GM12878 (cell line): ENCODE results near the gene ULK4. TPM values are rescaled to one million over a fixed set of nuclear protein-coding genes. Genes with fewer than 3 reads are reported as not detected.

Experiments used
- ATAC-seq: fragments of 200-7000 bp; cut with Tn5 transposase; 3 replicates; pipeline ENCODE4 v1.9.1; 2020; ENCODE audit warnings: mild to moderate bottlenecking, moderate library complexity
- BruUV-seq: library from RNA; stranded (reverse); fragments of 400-500 nt; replicated peaks from 2 replicates; lab custom pipeline; 2021; lab: Mats Ljungman, UMichigan
- CTCF ChIA-PET: fragments of 300-600 bp; sonication (Branson Sonifier 250); formaldehyde crosslinking; extraction: SDS; loops from one replicate; lab custom pipeline; 2021; ENCODE audit warnings: inconsistent platforms; lab: Yijun Ruan, JAX
- POLR2A ChIA-PET: fragments of 350-600 bp; formaldehyde crosslinking; extraction: SDS; loops from one replicate; lab custom pipeline; 2021; ENCODE audit warnings: inconsistent platforms; lab: Charles Lee
- RAD21 ChIA-PET: fragments of 300-600 bp; sonication (Branson Sonifier 250); formaldehyde crosslinking; loops from one replicate; lab custom pipeline; 2023; ENCODE audit warnings: antibody characterized with exemption; ENCODE audit not compliant: unreplicated experiment; lab: Charles Lee
- SMC1A ChIA-PET: fragments of 300-600 bp; sonication (Branson Sonifier 250); formaldehyde crosslinking; loops from one replicate; lab custom pipeline; 2023; ENCODE audit not compliant: unreplicated experiment, uncharacterized antibody; lab: Charles Lee
- DNase-seq: peaks from one replicate; pipeline ENCODE4 v3.0.0-alpha.2; 2011; ENCODE audit warnings: low read depth, low spot score
- FAIRE-seq: peaks from 3 replicates; lab custom pipeline; 2011; peaks lifted over from hg19 to GRCh38; lab: Jason Lieb, UNC
- H2AFZ ChIP-seq: 2 replicates; pipeline ENCODE4 v1.6.0; 2011; ENCODE audit warnings: low read depth, low read length, control low read depth; ENCODE audit not compliant: control insufficient read depth
- H3K27ac ChIP-seq: 2 replicates; pipeline ENCODE4 v1.5.1; 2011; ENCODE audit warnings: control low read depth; ENCODE audit not compliant: control insufficient read depth, insufficient read depth
- H3K27me3 ChIP-seq, 2 experiments: replicated peaks in 1 of 2; 2 replicates each; pipeline versions ENCODE4 v1.6.0 to v1.6.1; 2011; ENCODE audit warnings: low read length in 1 of 2; ENCODE audit not compliant: control insufficient read depth in 2 of 2, insufficient read depth in 2 of 2
- H3K36me3 ChIP-seq, 2 experiments: 2 replicates each; pipeline ENCODE4 v1.5.1; 2011; ENCODE audit warnings: low read length in 1 of 2; ENCODE audit not compliant: control insufficient read depth in 2 of 2, insufficient read depth in 2 of 2
- H3K4me1 ChIP-seq: 2 replicates; pipeline ENCODE4 v1.6.1; 2011; ENCODE audit warnings: mild to moderate bottlenecking, low read length, moderate library complexity, mixed read lengths; ENCODE audit not compliant: control insufficient read depth, insufficient read depth
- H3K4me2 ChIP-seq: 2 replicates; pipeline ENCODE4 v1.6.0; 2011; ENCODE audit warnings: control low read depth; ENCODE audit not compliant: control insufficient read depth, insufficient read depth
- H3K4me3 ChIP-seq: fragments of 200-600 bp; sonication (generic); 2 replicates; pipeline ENCODE4 v1.5.1; 2016
- H3K79me2 ChIP-seq: 2 replicates; pipeline ENCODE4 v1.6.0; 2011; ENCODE audit warnings: low read length; ENCODE audit not compliant: control insufficient read depth, insufficient read depth
- H3K9ac ChIP-seq: 2 replicates; pipeline ENCODE4 v1.8.0; 2011; ENCODE audit warnings: low read length, control low read depth, mixed read lengths; ENCODE audit not compliant: control insufficient read depth, insufficient read depth
- H3K9me3 ChIP-seq: replicated peaks from 3 replicates; pipeline ENCODE4 v1.5.1; 2011; ENCODE audit warnings: mild to moderate bottlenecking, low read length; ENCODE audit not compliant: control insufficient read depth, insufficient read depth
- H4K20me1 ChIP-seq: 2 replicates; pipeline ENCODE4 v1.6.0; 2011; ENCODE audit not compliant: control insufficient read depth, insufficient read depth
- BRCA1 ChIP-seq: IDR thresholded peaks from 2 replicates; pipeline ENCODE4 v1.6.1; 2011; ENCODE audit warnings: low read depth, low read length, improper control_type of control experiment
- ESRRA ChIP-seq: IDR thresholded peaks from 2 replicates; pipeline ENCODE4 v1.6.1; 2012; ENCODE audit warnings: mild to moderate bottlenecking, low read length, improper control_type of control experiment
- IKZF1 ChIP-seq: fragments of 450-650 bp; conservative IDR thresholded peaks from 2 replicates; pipeline ENCODE4 v1.6.1; 2017; ENCODE audit warnings: antibody characterized with exemption, mild to moderate bottlenecking
- KDM1A ChIP-seq: fragments of 200-600 bp; sonication (generic); IDR thresholded peaks from 2 replicates; pipeline ENCODE4 v1.6.1; 2016; ENCODE audit warnings: borderline replicate concordance
- PAX8 ChIP-seq: fragments of 450-650 bp; IDR thresholded peaks from 2 replicates; pipeline ENCODE4 v1.6.1; 2017; ENCODE audit warnings: mild to moderate bottlenecking, moderate library complexity
- RAD51 ChIP-seq: fragments of 450-650 bp; IDR thresholded peaks from 2 replicates; pipeline ENCODE4 v1.6.1; 2016; ENCODE audit warnings: moderate library complexity, mild to moderate bottlenecking, inconsistent platforms
- RFX5 ChIP-seq: IDR thresholded peaks from 2 replicates; pipeline ENCODE4 v1.6.1; 2011; ENCODE audit warnings: low read depth, low read length, improper control_type of control experiment
- SMARCA5 ChIP-seq: fragments of 450-650 bp; IDR thresholded peaks from 2 replicates; pipeline ENCODE4 v1.6.1; 2017; ENCODE audit warnings: mild to moderate bottlenecking
- SP1 ChIP-seq: IDR thresholded peaks from one replicate; pipeline ENCODE4 v1.6.1; 2011; ENCODE audit warnings: low read depth, low read length
- ZBED1 ChIP-seq: IDR thresholded peaks from 2 replicates; pipeline ENCODE4 v1.6.1; 2016; ENCODE audit warnings: borderline replicate concordance
- WGBS: methylation state at CpG from one replicate; pipeline ENCODE4 v1.1.6; 2016; ENCODE audit warnings: low lambda C conversion rate; ENCODE audit not compliant: insufficient replicate concordance, insufficient coverage; ENCODE audit errors: missing lambda C conversion rate; 5-methylcytosine and 5-hydroxymethylcytosine counted together
- in situ Hi-C: fragments of 300-500 bp; cut with MboI; formaldehyde crosslinking; loops from 9 replicates; pipeline ENCODE4 v1.14.3; 2018; ENCODE audit warnings: mixed read lengths
- intact Hi-C: fragments of 100-400 bp; cut with micrococcal nuclease; formaldehyde crosslinking; loops from one replicate; pipeline ENCODE4 v1.14.2; 2022; ENCODE audit not compliant: unreplicated experiment
- polyA plus RNA-seq, 11 experiments: library from polyadenylated mRNA; depleted of rRNA in 4 of 11; unstranded in 6 of 11; stranded (reverse) in 5 of 11; fragments of >200 nt; fragmentation: Nextera tagmentation in 4 of 11; fragmentation: Illumina TruSeq in 1 of 11; extraction: Ambion mirVana in 4 of 11; extraction: Trizol in 1 of 11; gene quantifications; 1 replicate in 1 of 11; 2 replicates in 10 of 11; pipeline versions ENCODE4 v1.2.1 to v1.2.3, GENCODE V29; 2011 to 2016; ENCODE audit warnings: inconsistent platforms in 2 of 11, missing spikeins in 2 of 11, low read depth in 1 of 11
- total RNA-seq, 4 experiments: library from RNA; depleted of rRNA in 3 of 4; stranded (reverse); fragments of >200 nt in 3 of 4; fragmentation: Illumina TruSeq in 1 of 4; extraction: Trizol in 1 of 4; gene quantifications; 2 replicates each; pipeline versions ENCODE4 v1.2.1 to v1.2.3, GENCODE V29; 2013 to 2021
- TF ChIP-seq, protein P1 (sequence below): fragments of 450-650 bp; conservative IDR thresholded peaks from 2 replicates; pipeline ENCODE4 v1.6.1; 2017; ENCODE audit warnings: mild to moderate bottlenecking, moderate library complexity
- TF ChIP-seq, protein P2 (sequence below): fragments of 450-650 bp; IDR thresholded peaks from 2 replicates; pipeline ENCODE4 v1.6.1; 2016; ENCODE audit warnings: mild to moderate bottlenecking, moderate library complexity, borderline replicate concordance
- TF ChIP-seq, protein P3 (sequence below): fragments of 450-650 bp; IDR thresholded peaks from 2 replicates; pipeline ENCODE4 v1.6.1; 2016; ENCODE audit warnings: mild to moderate bottlenecking
- TF ChIP-seq, protein P4 (sequence below): IDR thresholded peaks from 2 replicates; pipeline ENCODE4 v1.6.1; 2012; ENCODE audit warnings: low read length, inconsistent platforms
- TF ChIP-seq, protein P5 (sequence below): fragments of 450-650 bp; IDR thresholded peaks from 2 replicates; pipeline ENCODE4 v1.6.1; 2017; ENCODE audit warnings: low read depth, mild to moderate bottlenecking, moderate library complexity

Gene ULK4
- total and polyA plus RNA-seq, 10 of the 15 experiments (the other 5 are each of a cell fraction or from before 2014, with no cell fraction given) = 3.5 to 7.6 (median 6.3) TPM

DNA sequence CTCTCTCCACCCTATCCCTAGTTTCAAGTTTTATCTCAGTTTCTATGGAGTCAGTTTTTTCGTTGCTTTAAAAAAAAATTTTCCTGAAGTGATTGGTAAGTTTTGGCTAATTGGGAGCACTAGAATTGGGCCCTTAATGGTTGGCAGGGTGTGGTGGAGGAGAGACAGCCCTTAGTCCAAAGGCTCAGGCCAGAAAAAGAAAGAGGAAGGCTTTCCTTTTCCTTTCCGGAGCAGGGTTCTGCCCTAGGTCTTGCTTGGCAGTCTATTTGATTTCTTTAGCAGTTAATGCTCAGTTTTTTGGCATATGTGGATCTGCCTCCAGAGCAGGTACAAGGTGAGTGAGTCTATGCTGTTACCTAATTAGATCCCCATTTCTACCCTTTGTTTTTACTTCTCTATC, 739.9 kb downstream of the ULK4 start:
- SMC1A ChIA-PET = interaction anchor here (0.8 to 1.0 kb wide), 3 partner anchors 11 to 30 kb away, joined by 3 read pairs; no protein-coding TSS in a partner anchor
- DNase-seq (no peak), FAIRE-seq (no peak), ATAC-seq (no peak; the same call in 2 of the 3 replicates)
- Histone ChIP-seq H3K9me3 (no peaks in the 10 kb centered on the region), H2AFZ (no peak overlapping the region), H3K36me3 (peaks cover 8 to 18% of the 10 kb centered on the region in 2 experiments), H3K27me3 (no peaks in the 10 kb centered on the region), H3K4me3 (no peak overlapping the region), H3K9ac (no peak overlapping the region), H3K79me2 (peaks cover 58% of the 10 kb centered on the region), H3K4me2 (no peak overlapping the region), H3K27ac (no peak overlapping the region), H4K20me1 (peaks cover 2% of the 10 kb centered on the region), H3K4me1 (no peaks in the 10 kb centered on the region)
- intact Hi-C loops (no loop called here), in situ Hi-C loops (no loop called here)
- POLR2A ChIA-PET = no interaction called here
- CTCF ChIA-PET = no interaction called here
- BruUV-seq = no TSS peak
- RAD21 ChIA-PET = no interaction called here
- 39% methylated on average over 2 of the region's 2 CpGs for WGBS
- TF ChIP-seq KDM1A = no peak
- no peak for TF ChIP-seq SP1
- TF ChIP-seq RFX5 = no peak
- TF ChIP-seq, protein P1, sequence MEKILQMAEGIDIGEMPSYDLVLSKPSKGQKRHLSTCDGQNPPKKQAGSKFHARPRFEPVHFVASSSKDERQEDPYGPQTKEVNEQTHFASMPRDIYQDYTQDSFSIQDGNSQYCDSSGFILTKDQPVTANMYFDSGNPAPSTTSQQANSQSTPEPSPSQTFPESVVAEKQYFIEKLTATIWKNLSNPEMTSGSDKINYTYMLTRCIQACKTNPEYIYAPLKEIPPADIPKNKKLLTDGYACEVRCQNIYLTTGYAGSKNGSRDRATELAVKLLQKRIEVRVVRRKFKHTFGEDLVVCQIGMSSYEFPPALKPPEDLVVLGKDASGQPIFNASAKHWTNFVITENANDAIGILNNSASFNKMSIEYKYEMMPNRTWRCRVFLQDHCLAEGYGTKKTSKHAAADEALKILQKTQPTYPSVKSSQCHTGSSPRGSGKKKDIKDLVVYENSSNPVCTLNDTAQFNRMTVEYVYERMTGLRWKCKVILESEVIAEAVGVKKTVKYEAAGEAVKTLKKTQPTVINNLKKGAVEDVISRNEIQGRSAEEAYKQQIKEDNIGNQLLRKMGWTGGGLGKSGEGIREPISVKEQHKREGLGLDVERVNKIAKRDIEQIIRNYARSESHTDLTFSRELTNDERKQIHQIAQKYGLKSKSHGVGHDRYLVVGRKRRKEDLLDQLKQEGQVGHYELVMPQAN = no peak
- TF ChIP-seq, protein P2, sequence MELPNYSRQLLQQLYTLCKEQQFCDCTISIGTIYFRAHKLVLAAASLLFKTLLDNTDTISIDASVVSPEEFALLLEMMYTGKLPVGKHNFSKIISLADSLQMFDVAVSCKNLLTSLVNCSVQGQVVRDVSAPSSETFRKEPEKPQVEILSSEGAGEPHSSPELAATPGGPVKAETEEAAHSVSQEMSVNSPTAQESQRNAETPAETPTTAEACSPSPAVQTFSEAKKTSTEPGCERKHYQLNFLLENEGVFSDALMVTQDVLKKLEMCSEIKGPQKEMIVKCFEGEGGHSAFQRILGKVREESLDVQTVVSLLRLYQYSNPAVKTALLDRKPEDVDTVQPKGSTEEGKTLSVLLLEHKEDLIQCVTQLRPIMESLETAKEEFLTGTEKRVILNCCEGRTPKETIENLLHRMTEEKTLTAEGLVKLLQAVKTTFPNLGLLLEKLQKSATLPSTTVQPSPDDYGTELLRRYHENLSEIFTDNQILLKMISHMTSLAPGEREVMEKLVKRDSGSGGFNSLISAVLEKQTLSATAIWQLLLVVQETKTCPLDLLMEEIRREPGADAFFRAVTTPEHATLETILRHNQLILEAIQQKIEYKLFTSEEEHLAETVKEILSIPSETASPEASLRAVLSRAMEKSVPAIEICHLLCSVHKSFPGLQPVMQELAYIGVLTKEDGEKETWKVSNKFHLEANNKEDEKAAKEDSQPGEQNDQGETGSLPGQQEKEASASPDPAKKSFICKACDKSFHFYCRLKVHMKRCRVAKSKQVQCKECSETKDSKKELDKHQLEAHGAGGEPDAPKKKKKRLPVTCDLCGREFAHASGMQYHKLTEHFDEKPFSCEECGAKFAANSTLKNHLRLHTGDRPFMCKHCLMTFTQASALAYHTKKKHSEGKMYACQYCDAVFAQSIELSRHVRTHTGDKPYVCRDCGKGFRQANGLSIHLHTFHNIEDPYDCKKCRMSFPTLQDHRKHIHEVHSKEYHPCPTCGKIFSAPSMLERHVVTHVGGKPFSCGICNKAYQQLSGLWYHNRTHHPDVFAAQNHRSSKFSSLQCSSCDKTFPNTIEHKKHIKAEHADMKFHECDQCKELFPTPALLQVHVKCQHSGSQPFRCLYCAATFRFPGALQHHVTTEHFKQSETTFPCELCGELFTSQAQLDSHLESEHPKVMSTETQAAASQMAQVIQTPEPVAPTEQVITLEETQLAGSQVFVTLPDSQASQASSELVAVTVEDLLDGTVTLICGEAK = no peak
- TF ChIP-seq BRCA1 = no peak
- no peak for TF ChIP-seq RAD51
- TF ChIP-seq, protein P3, sequence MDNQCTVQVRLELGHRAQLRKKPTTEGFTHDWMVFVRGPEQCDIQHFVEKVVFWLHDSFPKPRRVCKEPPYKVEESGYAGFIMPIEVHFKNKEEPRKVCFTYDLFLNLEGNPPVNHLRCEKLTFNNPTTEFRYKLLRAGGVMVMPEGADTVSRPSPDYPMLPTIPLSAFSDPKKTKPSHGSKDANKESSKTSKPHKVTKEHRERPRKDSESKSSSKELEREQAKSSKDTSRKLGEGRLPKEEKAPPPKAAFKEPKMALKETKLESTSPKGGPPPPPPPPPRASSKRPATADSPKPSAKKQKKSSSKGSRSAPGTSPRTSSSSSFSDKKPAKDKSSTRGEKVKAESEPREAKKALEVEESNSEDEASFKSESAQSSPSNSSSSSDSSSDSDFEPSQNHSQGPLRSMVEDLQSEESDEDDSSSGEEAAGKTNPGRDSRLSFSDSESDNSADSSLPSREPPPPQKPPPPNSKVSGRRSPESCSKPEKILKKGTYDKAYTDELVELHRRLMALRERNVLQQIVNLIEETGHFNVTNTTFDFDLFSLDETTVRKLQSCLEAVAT = no peak
- TF ChIP-seq ESRRA = no peak
- TF ChIP-seq PAX8 = no peak
- TF ChIP-seq IKZF1 = no peak
- TF ChIP-seq, protein P4, sequence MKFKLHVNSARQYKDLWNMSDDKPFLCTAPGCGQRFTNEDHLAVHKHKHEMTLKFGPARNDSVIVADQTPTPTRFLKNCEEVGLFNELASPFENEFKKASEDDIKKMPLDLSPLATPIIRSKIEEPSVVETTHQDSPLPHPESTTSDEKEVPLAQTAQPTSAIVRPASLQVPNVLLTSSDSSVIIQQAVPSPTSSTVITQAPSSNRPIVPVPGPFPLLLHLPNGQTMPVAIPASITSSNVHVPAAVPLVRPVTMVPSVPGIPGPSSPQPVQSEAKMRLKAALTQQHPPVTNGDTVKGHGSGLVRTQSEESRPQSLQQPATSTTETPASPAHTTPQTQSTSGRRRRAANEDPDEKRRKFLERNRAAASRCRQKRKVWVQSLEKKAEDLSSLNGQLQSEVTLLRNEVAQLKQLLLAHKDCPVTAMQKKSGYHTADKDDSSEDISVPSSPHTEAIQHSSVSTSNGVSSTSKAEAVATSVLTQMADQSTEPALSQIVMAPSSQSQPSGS = no peak
- TF ChIP-seq, protein P5, sequence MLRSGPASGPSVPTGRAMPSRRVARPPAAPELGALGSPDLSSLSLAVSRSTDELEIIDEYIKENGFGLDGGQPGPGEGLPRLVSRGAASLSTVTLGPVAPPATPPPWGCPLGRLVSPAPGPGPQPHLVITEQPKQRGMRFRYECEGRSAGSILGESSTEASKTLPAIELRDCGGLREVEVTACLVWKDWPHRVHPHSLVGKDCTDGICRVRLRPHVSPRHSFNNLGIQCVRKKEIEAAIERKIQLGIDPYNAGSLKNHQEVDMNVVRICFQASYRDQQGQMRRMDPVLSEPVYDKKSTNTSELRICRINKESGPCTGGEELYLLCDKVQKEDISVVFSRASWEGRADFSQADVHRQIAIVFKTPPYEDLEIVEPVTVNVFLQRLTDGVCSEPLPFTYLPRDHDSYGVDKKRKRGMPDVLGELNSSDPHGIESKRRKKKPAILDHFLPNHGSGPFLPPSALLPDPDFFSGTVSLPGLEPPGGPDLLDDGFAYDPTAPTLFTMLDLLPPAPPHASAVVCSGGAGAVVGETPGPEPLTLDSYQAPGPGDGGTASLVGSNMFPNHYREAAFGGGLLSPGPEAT = no peak
- no peak for TF ChIP-seq SMARCA5
- TF ChIP-seq ZBED1 = no peak
